ENCODE measurements around the gene EPS8.

DNA sequence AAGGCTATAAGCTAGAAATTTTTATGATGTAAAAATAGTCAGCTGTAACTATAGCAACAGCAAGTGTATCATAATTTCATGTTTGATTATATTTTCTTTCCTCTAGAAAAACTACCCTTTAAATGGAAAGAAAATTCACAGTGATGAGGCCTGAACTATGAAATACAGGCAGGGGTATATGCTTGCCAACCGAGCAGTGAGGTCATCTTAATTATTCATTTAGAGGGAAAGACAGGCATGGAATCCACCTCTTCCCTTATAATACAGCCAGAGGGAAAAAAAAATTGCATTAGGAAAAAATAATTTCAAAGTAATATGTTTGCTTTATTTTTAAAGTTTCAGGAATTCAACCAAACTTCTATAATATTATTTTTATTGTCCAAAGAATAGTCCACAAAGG, 139.8 kb downstream of the EPS8 start:
- TF ChIP-seq, protein P1, sequence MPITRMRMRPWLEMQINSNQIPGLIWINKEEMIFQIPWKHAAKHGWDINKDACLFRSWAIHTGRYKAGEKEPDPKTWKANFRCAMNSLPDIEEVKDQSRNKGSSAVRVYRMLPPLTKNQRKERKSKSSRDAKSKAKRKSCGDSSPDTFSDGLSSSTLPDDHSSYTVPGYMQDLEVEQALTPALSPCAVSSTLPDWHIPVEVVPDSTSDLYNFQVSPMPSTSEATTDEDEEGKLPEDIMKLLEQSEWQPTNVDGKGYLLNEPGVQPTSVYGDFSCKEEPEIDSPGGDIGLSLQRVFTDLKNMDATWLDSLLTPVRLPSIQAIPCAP (CRISPR knock-in tag; IDR thresholded peaks at IDR 0.05), result no peak
- TF ChIP-seq, protein P2, sequence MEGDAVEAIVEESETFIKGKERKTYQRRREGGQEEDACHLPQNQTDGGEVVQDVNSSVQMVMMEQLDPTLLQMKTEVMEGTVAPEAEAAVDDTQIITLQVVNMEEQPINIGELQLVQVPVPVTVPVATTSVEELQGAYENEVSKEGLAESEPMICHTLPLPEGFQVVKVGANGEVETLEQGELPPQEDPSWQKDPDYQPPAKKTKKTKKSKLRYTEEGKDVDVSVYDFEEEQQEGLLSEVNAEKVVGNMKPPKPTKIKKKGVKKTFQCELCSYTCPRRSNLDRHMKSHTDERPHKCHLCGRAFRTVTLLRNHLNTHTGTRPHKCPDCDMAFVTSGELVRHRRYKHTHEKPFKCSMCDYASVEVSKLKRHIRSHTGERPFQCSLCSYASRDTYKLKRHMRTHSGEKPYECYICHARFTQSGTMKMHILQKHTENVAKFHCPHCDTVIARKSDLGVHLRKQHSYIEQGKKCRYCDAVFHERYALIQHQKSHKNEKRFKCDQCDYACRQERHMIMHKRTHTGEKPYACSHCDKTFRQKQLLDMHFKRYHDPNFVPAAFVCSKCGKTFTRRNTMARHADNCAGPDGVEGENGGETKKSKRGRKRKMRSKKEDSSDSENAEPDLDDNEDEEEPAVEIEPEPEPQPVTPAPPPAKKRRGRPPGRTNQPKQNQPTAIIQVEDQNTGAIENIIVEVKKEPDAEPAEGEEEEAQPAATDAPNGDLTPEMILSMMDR (IDR thresholded peaks at IDR 0.05), result no peak
- TF ChIP-seq, protein P3, sequence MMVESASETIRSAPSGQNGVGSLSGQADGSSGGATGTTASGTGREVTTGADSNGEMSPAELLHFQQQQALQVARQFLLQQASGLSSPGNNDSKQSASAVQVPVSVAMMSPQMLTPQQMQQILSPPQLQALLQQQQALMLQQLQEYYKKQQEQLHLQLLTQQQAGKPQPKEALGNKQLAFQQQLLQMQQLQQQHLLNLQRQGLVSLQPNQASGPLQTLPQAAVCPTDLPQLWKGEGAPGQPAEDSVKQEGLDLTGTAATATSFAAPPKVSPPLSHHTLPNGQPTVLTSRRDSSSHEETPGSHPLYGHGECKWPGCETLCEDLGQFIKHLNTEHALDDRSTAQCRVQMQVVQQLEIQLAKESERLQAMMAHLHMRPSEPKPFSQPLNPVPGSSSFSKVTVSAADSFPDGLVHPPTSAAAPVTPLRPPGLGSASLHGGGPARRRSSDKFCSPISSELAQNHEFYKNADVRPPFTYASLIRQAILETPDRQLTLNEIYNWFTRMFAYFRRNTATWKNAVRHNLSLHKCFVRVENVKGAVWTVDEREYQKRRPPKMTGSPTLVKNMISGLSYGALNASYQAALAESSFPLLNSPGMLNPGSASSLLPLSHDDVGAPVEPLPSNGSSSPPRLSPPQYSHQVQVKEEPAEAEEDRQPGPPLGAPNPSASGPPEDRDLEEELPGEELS (CRISPR knock-in tag; IDR thresholded peaks at IDR 0.05), result no peak
- TF ChIP-seq, protein P4, sequence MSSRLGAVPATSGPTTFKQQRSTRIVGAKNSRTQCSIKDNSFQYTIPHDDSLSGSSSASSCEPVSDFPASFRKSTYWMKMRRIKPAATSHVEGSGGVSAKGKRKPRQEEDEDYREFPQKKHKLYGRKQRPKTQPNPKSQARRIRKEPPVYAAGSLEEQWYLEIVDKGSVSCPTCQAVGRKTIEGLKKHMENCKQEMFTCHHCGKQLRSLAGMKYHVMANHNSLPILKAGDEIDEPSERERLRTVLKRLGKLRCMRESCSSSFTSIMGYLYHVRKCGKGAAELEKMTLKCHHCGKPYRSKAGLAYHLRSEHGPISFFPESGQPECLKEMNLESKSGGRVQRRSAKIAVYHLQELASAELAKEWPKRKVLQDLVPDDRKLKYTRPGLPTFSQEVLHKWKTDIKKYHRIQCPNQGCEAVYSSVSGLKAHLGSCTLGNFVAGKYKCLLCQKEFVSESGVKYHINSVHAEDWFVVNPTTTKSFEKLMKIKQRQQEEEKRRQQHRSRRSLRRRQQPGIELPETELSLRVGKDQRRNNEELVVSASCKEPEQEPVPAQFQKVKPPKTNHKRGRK (CRISPR knock-in tag; IDR thresholded peaks at IDR 0.05; ENCODE audit: borderline replicate concordance), result no peak
- TF ChIP-seq ZNF232 (CRISPR knock-in tag; IDR thresholded peaks at IDR 0.05) (no peak), NFYB (CRISPR knock-in tag; conservative IDR thresholded peaks at IDR 0.05; ENCODE audit: low read depth) (no peak), NR1H2 (CRISPR knock-in tag; IDR thresholded peaks at IDR 0.05) (no peak), ZNF317 (CRISPR knock-in tag; IDR thresholded peaks at IDR 0.05; ENCODE audit: borderline replicate concordance, low read depth) (no peak), JUN (CRISPR knock-in tag; IDR thresholded peaks at IDR 0.05) (no peak), ZNF423 (CRISPR knock-in tag; IDR thresholded peaks at IDR 0.05) (no peak)
- TF ChIP-seq, protein P5, sequence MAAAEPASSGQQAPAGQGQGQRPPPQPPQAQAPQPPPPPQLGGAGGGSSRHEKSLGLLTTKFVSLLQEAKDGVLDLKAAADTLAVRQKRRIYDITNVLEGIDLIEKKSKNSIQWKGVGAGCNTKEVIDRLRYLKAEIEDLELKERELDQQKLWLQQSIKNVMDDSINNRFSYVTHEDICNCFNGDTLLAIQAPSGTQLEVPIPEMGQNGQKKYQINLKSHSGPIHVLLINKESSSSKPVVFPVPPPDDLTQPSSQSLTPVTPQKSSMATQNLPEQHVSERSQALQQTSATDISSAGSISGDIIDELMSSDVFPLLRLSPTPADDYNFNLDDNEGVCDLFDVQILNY (CRISPR knock-in tag; IDR thresholded peaks at IDR 0.05), result no peak
- TF ChIP-seq, protein P6, sequence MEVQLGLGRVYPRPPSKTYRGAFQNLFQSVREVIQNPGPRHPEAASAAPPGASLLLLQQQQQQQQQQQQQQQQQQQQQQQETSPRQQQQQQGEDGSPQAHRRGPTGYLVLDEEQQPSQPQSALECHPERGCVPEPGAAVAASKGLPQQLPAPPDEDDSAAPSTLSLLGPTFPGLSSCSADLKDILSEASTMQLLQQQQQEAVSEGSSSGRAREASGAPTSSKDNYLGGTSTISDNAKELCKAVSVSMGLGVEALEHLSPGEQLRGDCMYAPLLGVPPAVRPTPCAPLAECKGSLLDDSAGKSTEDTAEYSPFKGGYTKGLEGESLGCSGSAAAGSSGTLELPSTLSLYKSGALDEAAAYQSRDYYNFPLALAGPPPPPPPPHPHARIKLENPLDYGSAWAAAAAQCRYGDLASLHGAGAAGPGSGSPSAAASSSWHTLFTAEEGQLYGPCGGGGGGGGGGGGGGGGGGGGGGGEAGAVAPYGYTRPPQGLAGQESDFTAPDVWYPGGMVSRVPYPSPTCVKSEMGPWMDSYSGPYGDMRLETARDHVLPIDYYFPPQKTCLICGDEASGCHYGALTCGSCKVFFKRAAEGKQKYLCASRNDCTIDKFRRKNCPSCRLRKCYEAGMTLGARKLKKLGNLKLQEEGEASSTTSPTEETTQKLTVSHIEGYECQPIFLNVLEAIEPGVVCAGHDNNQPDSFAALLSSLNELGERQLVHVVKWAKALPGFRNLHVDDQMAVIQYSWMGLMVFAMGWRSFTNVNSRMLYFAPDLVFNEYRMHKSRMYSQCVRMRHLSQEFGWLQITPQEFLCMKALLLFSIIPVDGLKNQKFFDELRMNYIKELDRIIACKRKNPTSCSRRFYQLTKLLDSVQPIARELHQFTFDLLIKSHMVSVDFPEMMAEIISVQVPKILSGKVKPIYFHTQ (CRISPR knock-in tag; IDR thresholded peaks at IDR 0.05), result no peak
- TF ChIP-seq, protein P7, sequence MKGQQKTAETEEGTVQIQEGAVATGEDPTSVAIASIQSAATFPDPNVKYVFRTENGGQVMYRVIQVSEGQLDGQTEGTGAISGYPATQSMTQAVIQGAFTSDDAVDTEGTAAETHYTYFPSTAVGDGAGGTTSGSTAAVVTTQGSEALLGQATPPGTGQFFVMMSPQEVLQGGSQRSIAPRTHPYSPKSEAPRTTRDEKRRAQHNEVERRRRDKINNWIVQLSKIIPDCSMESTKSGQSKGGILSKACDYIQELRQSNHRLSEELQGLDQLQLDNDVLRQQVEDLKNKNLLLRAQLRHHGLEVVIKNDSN (CRISPR knock-in tag; IDR thresholded peaks at IDR 0.05), result no peak
